Stimulated activated CD8-positive, alpha-beta memory T cell treated with anti-CD3 and anti-CD28 coated beads, Interleukin-12 subunit alpha, Interleukin-12 subunit beta, amount 100 ng/mL, for 24 hours (primary cell): ENCODE results near the gene NKX2-1.
"Not testable (repeated sequence)": the region's sequence is repeated elsewhere in the genome, so short reads cannot be mapped to it uniquely, and the experiment has no call there.

ENCODE experiments used
- DNase-seq: peaks from one replicate; pipeline ENCODE4 v3.0.0-alpha.2; 2020; ENCODE audit errors: extremely low read depth

The NKX2-1 gene

GRCh38 chr14:36505181-36505815 is 14.7 kb downstream of the NKX2-1 start:
- DNase-seq, result no peak

DNA sequence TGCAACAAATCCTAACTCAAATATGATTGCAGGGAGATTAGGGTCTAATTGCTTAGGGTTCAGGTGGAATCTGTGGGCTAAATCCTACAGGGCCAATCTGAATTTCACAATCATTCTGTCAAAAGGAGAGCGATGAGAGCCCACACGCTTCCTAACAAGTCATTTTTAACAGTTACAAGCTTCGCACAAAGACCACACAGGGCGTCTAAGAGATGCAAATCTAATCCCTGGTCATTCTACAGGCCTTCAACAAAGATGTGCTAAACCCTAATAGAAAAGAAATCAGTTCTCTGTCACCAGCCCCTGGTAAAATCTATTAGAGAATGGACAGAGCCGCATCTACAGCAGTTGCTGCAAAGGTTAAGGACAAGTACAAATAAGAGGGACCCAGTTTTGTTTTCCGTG is 15.3 kb downstream of the NKX2-1 start:
- DNase-seq, result no peak

GRCh38 chr14:36503771-36504741 is 16.0 kb downstream of the NKX2-1 start:
- DNase-seq, result no peak

- no peak for DNase-seq
Measured at GRCh38 chr14:36502558-36503508, 17.2 kb downstream of the NKX2-1 start.

DNA sequence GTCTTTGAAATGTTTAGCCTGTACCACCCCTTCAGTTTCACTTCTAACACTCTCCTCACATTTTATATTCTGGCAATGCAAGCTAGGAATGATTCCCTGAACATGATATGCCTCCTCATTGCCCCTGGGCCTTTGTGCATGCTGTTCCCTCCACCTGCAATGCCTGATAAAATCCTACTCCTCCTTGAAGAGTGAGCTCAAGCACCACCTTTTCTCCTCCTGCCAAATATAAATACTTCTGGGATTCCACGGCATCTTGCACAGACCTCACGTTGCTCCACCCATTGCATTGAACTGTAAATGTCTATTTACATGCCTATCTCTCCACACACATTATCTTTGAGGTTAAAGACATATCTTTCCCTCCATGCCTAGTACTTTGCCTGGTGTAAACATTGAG is 21.1 kb downstream of the NKX2-1 start:
- no peak for DNase-seq

DNA sequence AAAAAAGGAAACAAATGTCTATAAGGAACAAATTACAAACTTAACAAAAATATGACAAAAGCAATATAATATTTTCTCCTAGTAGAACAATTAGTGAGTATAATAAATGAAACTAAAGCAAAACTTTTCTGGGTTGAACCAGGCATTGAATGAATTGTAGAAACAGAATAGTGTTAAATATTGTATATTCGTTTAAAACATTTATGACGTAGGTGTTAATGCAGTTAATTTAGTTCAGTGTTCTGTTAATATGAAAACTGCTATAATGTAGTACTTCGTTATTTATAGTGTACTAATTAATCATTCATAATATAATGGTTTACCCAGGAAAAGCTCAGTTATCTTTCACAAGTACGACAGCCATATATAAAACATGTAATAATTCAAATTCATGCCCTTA is 23.7 kb downstream of the NKX2-1 start:
- DNase-seq, result no peak

DNA sequence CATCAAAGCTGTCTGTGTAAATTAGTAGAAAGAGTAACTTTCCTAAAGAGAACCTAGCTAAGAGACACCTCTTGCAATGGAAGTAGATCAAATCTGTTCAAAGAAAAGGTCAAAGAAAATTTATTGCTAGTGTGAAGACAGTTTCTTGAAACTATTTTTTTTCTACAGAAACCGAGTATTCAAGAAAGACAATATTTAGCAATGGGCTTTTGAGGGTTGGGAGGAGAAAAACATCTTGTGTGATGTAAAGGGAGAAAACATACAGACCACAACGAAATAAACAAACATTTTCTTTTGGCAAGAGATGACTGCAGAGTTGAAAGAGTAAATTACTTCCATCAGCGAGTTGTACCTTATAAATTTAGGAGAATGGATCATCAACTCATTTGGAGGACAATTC is 24.4 kb downstream of the NKX2-1 start:
- DNase-seq, result no peak

DNA sequence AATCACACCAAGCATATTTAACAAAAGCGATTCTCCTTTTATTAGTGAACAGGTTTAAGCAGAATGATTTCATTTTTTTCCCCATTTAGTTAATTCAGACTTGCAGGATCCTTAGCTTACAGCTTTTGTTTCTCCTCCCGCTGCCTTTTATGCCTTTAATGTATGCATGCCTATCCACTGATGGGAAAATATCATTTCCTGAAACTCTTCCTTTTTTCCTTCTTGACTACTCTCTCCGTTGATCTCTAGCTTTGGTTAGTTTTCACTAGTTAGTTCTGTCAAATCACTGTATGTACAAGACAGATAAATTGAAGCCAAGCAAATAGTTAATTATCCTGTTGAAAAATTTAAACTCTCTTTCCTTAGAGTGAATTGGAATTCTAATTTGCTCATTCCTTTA is 26.3 kb downstream of the NKX2-1 start:
- DNase-seq, result no peak

DNA sequence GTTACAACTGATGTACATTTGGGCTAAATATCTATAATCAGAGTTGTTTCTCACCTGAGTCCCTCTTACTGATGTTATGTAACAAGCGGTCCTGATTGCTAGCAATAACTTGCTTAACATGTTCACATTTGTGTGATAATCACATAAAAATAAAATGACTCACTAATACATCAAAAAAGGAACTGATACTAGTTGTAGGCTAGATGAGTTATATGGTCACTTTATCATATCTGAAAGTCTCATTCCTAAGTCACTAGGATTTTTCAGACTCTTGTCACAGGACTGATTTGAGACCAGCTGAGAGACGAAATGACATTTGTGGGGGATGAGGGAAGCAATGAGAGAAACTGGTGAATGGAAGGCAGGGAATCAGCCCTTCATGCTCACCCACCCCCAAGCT is 34.3 kb downstream of the NKX2-1 start:
- DNase-seq, result no peak

- DNase-seq, result no peak
Measured at GRCh38 chr14:36479344-36479743, 40.7 kb downstream of the NKX2-1 start.

- DNase-seq, result no peak
Measured at GRCh38 chr14:36478782-36479181, 41.2 kb downstream of the NKX2-1 start.

- no peak for DNase-seq
Measured at GRCh38 chr14:36477266-36477665, 42.8 kb downstream of the NKX2-1 start.

DNA sequence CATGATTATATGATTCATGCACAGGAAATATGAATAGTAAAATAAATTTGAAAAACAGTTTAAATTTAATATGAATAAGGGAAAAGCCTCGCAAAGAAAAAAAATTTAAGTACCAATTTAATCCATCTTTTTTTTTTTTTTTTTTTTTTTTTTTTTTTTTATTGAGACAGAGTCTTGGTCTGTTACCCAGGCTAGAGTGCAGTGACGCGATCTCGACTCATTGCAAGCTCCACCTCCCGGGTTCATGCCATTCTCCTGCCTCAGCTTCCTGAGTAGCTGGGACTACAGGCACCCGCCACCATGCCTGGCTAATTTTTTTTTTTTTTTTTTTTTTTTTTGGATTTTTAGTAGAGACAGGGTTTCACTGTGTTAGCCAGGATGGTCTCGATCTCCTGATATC is 44.0 kb downstream of the NKX2-1 start:
- DNase-seq, result not testable (repeated sequence)

GRCh38 chr14:36474593-36474992 is 45.4 kb downstream of the NKX2-1 start:
- DNase-seq, result no peak

DNA sequence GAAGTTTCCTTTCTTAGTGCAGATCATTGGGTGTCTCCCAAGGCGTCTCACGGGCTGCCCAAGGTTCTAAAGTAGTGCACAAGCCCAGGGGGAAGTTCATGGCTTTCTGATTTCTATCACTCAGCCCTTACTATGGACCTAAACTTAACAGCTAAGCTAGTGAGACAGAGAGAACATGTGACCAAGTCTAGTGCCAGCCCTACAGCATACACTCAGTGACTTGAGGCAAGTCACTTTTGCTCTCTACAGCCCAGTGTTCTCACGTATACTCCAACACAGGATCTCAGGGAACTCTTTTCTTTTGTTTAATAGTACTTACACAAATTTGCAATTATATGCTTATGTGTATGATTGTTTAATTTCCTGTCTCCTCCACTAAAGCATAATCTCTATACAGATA is 48.6 kb downstream of the NKX2-1 start:
- DNase-seq, result no peak

GRCh38 chr14:36467332-36467731 is 52.7 kb downstream of the NKX2-1 start:
- no peak for DNase-seq
